ENCODE data around the gene SLC43A1.

The SLC43A1 gene

GRCh38 chr11:57506522-57506921, 9.0 kb downstream of the SLC43A1 start:
- Histone ChIP-seq H3K4me1 (ENCODE audit: low read depth, poor library complexity, severe bottlenecking) (no peaks in the 10 kb centered on the region), H3K36me3 (ENCODE audit: insufficient read depth) (no peaks in the 10 kb centered on the region), H3K4me2 (no peak overlapping the region), H3K27ac (no peak overlapping the region), H3K9ac (no peak overlapping the region), H3K27me3 (ENCODE audit: insufficient read depth, low read depth) (no peaks in the 10 kb centered on the region), H3K79me2 (ENCODE audit: insufficient read depth, low read depth) (no peaks in the 10 kb centered on the region), H3K4me3 (IDR thresholded peaks at IDR 0.05; ENCODE audit: insufficient read depth, low read depth, low read length) (no peak overlapping the region), H4K20me1 (ENCODE audit: insufficient read depth) (no peaks in the 10 kb centered on the region), H2AFZ (ENCODE audit: low read depth) (no peak overlapping the region)
- TF ChIP-seq, protein P1, sequence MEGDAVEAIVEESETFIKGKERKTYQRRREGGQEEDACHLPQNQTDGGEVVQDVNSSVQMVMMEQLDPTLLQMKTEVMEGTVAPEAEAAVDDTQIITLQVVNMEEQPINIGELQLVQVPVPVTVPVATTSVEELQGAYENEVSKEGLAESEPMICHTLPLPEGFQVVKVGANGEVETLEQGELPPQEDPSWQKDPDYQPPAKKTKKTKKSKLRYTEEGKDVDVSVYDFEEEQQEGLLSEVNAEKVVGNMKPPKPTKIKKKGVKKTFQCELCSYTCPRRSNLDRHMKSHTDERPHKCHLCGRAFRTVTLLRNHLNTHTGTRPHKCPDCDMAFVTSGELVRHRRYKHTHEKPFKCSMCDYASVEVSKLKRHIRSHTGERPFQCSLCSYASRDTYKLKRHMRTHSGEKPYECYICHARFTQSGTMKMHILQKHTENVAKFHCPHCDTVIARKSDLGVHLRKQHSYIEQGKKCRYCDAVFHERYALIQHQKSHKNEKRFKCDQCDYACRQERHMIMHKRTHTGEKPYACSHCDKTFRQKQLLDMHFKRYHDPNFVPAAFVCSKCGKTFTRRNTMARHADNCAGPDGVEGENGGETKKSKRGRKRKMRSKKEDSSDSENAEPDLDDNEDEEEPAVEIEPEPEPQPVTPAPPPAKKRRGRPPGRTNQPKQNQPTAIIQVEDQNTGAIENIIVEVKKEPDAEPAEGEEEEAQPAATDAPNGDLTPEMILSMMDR (conservative IDR thresholded peaks at IDR 0.05; ENCODE audit: low read depth, low read length) = no peak

DNA sequence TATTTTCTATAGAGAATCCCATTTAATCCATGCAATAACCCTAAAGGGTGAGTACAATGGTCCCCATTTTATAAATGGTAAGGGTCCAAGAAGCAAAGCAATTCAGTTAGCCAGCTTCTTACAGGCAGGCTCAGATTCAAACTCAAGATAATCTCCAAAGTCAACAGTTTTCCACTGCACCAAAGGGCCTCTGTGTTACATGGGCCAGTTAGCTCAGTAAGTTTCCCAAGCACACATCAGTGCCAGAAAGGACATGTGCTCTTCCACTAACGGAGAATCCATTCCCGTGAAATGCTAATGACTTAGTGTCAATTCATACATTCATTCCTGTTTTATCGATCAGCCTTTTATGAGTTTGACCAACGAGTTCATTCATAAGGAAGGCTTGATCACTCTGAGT, 11.0 kb downstream of the SLC43A1 start:
- Histone ChIP-seq H3K4me1 (ENCODE audit: low read depth, poor library complexity, severe bottlenecking) (no peaks in the 10 kb centered on the region), H3K9ac (no peak overlapping the region), H3K36me3 (ENCODE audit: insufficient read depth) (no peaks in the 10 kb centered on the region), H3K27ac (no peak overlapping the region), H3K4me3 (IDR thresholded peaks at IDR 0.05; ENCODE audit: insufficient read depth, low read depth, low read length) (no peak overlapping the region), H3K27me3 (ENCODE audit: insufficient read depth, low read depth) (no peaks in the 10 kb centered on the region), H3K79me2 (ENCODE audit: insufficient read depth, low read depth) (no peaks in the 10 kb centered on the region), H3K4me2 (no peak overlapping the region), H4K20me1 (ENCODE audit: insufficient read depth) (no peaks in the 10 kb centered on the region), H2AFZ (ENCODE audit: low read depth) (no peak overlapping the region)
- TF ChIP-seq, protein P1 (conservative IDR thresholded peaks at IDR 0.05; ENCODE audit: low read depth, low read length) = no peak

DNA sequence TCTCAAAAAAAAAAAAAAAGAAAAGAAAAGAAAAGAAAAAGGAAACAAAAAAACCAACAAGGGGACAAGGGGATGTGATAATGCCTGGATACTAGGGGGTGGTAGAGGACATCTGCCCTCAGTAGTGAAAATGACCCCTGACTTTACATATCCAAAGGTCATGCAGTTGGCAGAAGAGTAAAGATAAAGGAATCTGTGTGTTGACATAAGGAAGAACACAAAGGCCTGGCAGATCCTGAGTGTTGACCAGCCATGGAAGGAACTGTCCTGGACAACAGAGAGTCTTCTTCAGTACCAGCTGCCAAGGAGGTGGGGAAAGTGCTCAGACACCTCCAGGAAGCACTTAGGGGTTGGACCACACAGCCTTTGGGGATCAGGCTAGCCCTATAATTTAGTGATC, 12.6 kb downstream of the SLC43A1 start:
- H3K4me2 ChIP-seq = no peak overlapping the region
- no peak overlapping the region for H2AFZ ChIP-seq (ENCODE audit: low read depth)
- no peaks in the 10 kb centered on the region for H3K36me3 ChIP-seq (ENCODE audit: insufficient read depth)
- H3K4me1 ChIP-seq (ENCODE audit: low read depth, poor library complexity, severe bottlenecking) = no peaks in the 10 kb centered on the region
- no peak overlapping the region for H3K4me3 ChIP-seq (IDR thresholded peaks at IDR 0.05; ENCODE audit: insufficient read depth, low read depth, low read length)
- no peaks in the 10 kb centered on the region for H3K27me3 ChIP-seq (ENCODE audit: insufficient read depth, low read depth)
- no peaks in the 10 kb centered on the region for H4K20me1 ChIP-seq (ENCODE audit: insufficient read depth)
- no peak overlapping the region for H3K27ac ChIP-seq
- no peak overlapping the region for H3K9ac ChIP-seq
- no peaks in the 10 kb centered on the region for H3K79me2 ChIP-seq (ENCODE audit: insufficient read depth, low read depth)
- TF ChIP-seq, protein P1 (conservative IDR thresholded peaks at IDR 0.05; ENCODE audit: low read depth, low read length) = no peak

DNA sequence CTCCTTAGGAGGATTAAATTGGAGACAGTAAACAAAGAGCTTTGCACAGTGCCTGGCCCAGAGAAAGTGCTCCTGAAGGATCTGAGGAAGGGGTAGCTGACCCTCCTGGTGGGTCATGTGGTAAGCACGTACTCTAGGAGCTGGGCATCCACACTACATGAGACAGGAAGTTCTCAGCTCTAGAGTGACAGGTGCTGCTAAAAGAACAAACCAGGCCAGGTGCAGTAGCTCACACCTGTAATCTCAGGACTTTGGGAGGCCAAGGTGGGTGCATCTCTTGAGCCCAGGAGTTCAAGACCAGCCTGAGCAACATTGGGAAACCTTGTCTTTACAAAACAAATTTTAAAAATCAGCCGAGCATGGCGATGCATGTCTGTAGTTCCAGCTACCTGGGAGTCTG, 13.1 kb downstream of the SLC43A1 start:
- Histone ChIP-seq H3K27ac (no peak overlapping the region), H3K4me2 (no peak overlapping the region), H3K79me2 (ENCODE audit: insufficient read depth, low read depth) (no peaks in the 10 kb centered on the region), H2AFZ (ENCODE audit: low read depth) (no peak overlapping the region), H3K4me1 (ENCODE audit: low read depth, poor library complexity, severe bottlenecking) (no peaks in the 10 kb centered on the region), H4K20me1 (ENCODE audit: insufficient read depth) (no peaks in the 10 kb centered on the region), H3K36me3 (ENCODE audit: insufficient read depth) (no peaks in the 10 kb centered on the region), H3K27me3 (ENCODE audit: insufficient read depth, low read depth) (no peaks in the 10 kb centered on the region), H3K4me3 (IDR thresholded peaks at IDR 0.05; ENCODE audit: insufficient read depth, low read depth, low read length) (no peak overlapping the region), H3K9ac (no peak overlapping the region)
- TF ChIP-seq, protein P1 (conservative IDR thresholded peaks at IDR 0.05; ENCODE audit: low read depth, low read length) = no peak
